Heart left ventricle (tissue), 13 donors: ENCODE results near the gene TENT4B.

Experiments used
- POLR2A ChIP-seq, 2 donors: fragments of 450-650 bp; IDR thresholded peaks; one replicate each; pipeline ENCODE4 v1.6.1; 2017; ENCODE audit warnings: antibody characterized with exemption in 2 of 2, mild to moderate bottlenecking in 2 of 2, moderate library complexity in 2 of 2
- TF ChIP-seq, protein P1 (sequence below), 12 donors: fragments of 200-600 bp; sonication (generic) in 4 of 12; IDR thresholded peaks; one replicate each; pipeline versions ENCODE4 v1.5.0 to v1.8.0; 2018 to 2022; ENCODE audit warnings: antibody characterized with exemption in 12 of 12, mild to moderate bottlenecking in 5 of 12
- donor health status: ischemic (EF 13 %, LVEDD 7.1; RV severe dilation, severe dysfunction).
- donor health status: DM: no; HTN: yes; CAD: no.
- donor health status: DM: no; HTN: no; CAD: no.
- donor health status: ischemic (EF 25% LVEDD 6.9; RV normal size, moderate dysfunction).
- donor health status: ischemic (EF 25% LVEDD 5.7; RV mildly dilated, moderate dysfunction).
- donor health status: ischemic (EF 35%, LVEDD 5.7; RV mildly dilated, moderate dysfunction).
- donor health status: nonischemic (EF 11% LVEDD 7.7; RV severe dilation, severe dysfunction).
- donor health status: DM: yes; HTN: yes; CAD: no.
- donor health status: PGD.
- donor health status: ischemic (EF 29% LVEDD 5.4; RV normal size, mild dysfunction).
- donor health status: nonischemic (EF 23%, LVEDD 6.1; RV moderate dilation, normal function).

- TF ChIP-seq, protein P1, sequence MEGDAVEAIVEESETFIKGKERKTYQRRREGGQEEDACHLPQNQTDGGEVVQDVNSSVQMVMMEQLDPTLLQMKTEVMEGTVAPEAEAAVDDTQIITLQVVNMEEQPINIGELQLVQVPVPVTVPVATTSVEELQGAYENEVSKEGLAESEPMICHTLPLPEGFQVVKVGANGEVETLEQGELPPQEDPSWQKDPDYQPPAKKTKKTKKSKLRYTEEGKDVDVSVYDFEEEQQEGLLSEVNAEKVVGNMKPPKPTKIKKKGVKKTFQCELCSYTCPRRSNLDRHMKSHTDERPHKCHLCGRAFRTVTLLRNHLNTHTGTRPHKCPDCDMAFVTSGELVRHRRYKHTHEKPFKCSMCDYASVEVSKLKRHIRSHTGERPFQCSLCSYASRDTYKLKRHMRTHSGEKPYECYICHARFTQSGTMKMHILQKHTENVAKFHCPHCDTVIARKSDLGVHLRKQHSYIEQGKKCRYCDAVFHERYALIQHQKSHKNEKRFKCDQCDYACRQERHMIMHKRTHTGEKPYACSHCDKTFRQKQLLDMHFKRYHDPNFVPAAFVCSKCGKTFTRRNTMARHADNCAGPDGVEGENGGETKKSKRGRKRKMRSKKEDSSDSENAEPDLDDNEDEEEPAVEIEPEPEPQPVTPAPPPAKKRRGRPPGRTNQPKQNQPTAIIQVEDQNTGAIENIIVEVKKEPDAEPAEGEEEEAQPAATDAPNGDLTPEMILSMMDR (IDR thresholded peaks at IDR 0.05): no peak
- no peak for TF ChIP-seq POLR2A (IDR thresholded peaks at IDR 0.05)
These were observed 35.6 kb downstream of the TENT4B start for GRCh38 chr16:50188619-50189136.
